B cell (primary cell): ENCODE data around the gene PHTF2. TPM values are rescaled to one million over a fixed set of nuclear protein-coding genes. Genes with fewer than 3 reads are reported as not detected.

Experiments used
- ATAC-seq: fragments of 200-7000 bp; cut with Tn5 transposase; one replicate; pipeline ENCODE4 v1.10.0; 2021; ENCODE audit warnings: low read depth, mild to moderate bottlenecking, moderate number of reproducible peaks, moderate library complexity
- CTCF ChIA-PET: fragments of 350-600 bp; sonication (Branson Sonifier 250); formaldehyde crosslinking; loops from one replicate; lab custom pipeline; 2021; ENCODE audit warnings: antibody characterized with exemption, inconsistent platforms; lab: Charles Lee
- POLR2A ChIA-PET: fragments of 350-600 bp; sonication (Branson Sonifier 250); formaldehyde crosslinking; loops from one replicate; lab custom pipeline; 2021; ENCODE audit warnings: antibody characterized with exemption; lab: Charles Lee
- DNase-seq: peaks from one replicate; pipeline ENCODE4 v3.0.0; 2013
- H2AFZ ChIP-seq: 2 replicates; pipeline ENCODE4 v1.6.1; 2012; ENCODE audit warnings: mild to moderate bottlenecking, low read depth, low read length; ENCODE audit not compliant: insufficient read depth, poor library complexity, severe bottlenecking
- H3K27ac ChIP-seq, 2 donors: 1 replicate in 1 of 2; 2 replicates in 1 of 2; pipeline ENCODE4 v1.5.1; 2012 to 2013; ENCODE audit warnings: low read length in 2 of 2, mild to moderate bottlenecking in 2 of 2, moderate library complexity in 1 of 2
- H3K27me3 ChIP-seq, 4 experiments: fragments of 200-600 bp in 1 of 4; sonication (generic) in 1 of 4; replicated peaks in 1 of 4; 1 replicate in 2 of 4; 2 replicates in 2 of 4; pipeline versions ENCODE4 v1.6.1 to v1.7.0; 2013 to 2016; ENCODE audit warnings: low read length in 3 of 4, mild to moderate bottlenecking in 2 of 4, mixed read lengths in 1 of 4, moderate library complexity in 1 of 4; ENCODE audit not compliant: insufficient read depth in 4 of 4, control insufficient read depth in 3 of 4; ENCODE audit errors: control extremely low read depth in 1 of 4
- H3K36me3 ChIP-seq, 2 experiments: replicated peaks in 1 of 2; 1 replicate in 1 of 2; 2 replicates in 1 of 2; pipeline versions ENCODE4 v1.6.1 to v1.7.1; 2013; ENCODE audit warnings: low read length in 1 of 2; ENCODE audit not compliant: insufficient read depth in 2 of 2, control insufficient read depth in 1 of 2; ENCODE audit errors: control extremely low read depth in 1 of 2, extremely low read depth in 1 of 2
- H3K4me1 ChIP-seq, 2 donors: fragments of 200-600 bp in 1 of 2; sonication (generic) in 1 of 2; 1 replicate in 1 of 2; 2 replicates in 1 of 2; pipeline versions ENCODE4 v1.5.1 to v1.6.1; 2013 to 2017; ENCODE audit warnings: low read length in 2 of 2; ENCODE audit not compliant: control insufficient read depth in 2 of 2, insufficient read depth in 2 of 2
- H3K4me2 ChIP-seq: replicated peaks from 2 replicates; pipeline ENCODE3; 2012; ENCODE audit warnings: mild to moderate bottlenecking, low read depth, low read length; ENCODE audit not compliant: poor library complexity, severe bottlenecking
- H3K4me3 ChIP-seq, 5 experiments: fragments of 200-600 bp in 1 of 5; sonication (generic) in 1 of 5; 1 replicate in 3 of 5; 2 replicates in 2 of 5; pipeline versions ENCODE4 v1.5.1 to v1.7.0; 2011 to 2016; ENCODE audit warnings: low read length in 4 of 5, mild to moderate bottlenecking in 4 of 5, low read depth in 2 of 5, control low read depth in 1 of 5, moderate library complexity in 1 of 5; ENCODE audit not compliant: insufficient read depth in 1 of 5; ENCODE audit errors: control extremely low read depth in 1 of 5, extremely low read depth in 1 of 5
- H3K79me2 ChIP-seq: fragments of 200-600 bp; sonication (generic); one replicate; pipeline ENCODE4 v1.6.0; 2016; ENCODE audit warnings: low read length; ENCODE audit not compliant: control insufficient read depth, insufficient read depth
- H3K9ac ChIP-seq: fragments of 200-600 bp; sonication (generic); 2 replicates; pipeline ENCODE4 v1.6.1; 2017; ENCODE audit warnings: mild to moderate bottlenecking, low read length, moderate library complexity
- H3K9me3 ChIP-seq, 3 donors: one replicate each; pipeline versions ENCODE4 v1.6.1 to v1.7.1; 2013; ENCODE audit warnings: low read length in 2 of 3; ENCODE audit not compliant: control insufficient read depth in 2 of 3, insufficient read depth in 1 of 3; ENCODE audit errors: control extremely low read depth in 1 of 3
- H4K20me1 ChIP-seq: 2 replicates; pipeline ENCODE4 v1.6.0; 2012; ENCODE audit warnings: mild to moderate bottlenecking, low read length; ENCODE audit not compliant: insufficient read depth, control insufficient read depth, poor library complexity, severe bottlenecking
- H3K27ac Mint-ChIP-seq: one replicate; pipeline ENCODE4 v1.8.0; 2021; ENCODE audit warnings: mixed read lengths
- H3K27me3 Mint-ChIP-seq: one replicate; pipeline ENCODE4 v1.8.0; 2021; ENCODE audit warnings: mixed read lengths
- H3K4me1 Mint-ChIP-seq: one replicate; pipeline ENCODE4 v1.8.0; 2021; ENCODE audit warnings: mixed read lengths
- H3K4me3 Mint-ChIP-seq: one replicate; pipeline ENCODE4 v1.8.0; 2021; ENCODE audit warnings: mixed read lengths
- H3K9me3 Mint-ChIP-seq: one replicate; pipeline ENCODE4 v1.8.0; 2022; ENCODE audit warnings: mixed read lengths; ENCODE audit not compliant: insufficient read depth
- EZH2 ChIP-seq: IDR thresholded peaks from 2 replicates; pipeline ENCODE4 v1.6.1; 2012; ENCODE audit warnings: borderline replicate concordance, low read depth, mild to moderate bottlenecking, moderate library complexity, low read length; ENCODE audit not compliant: insufficient read depth, poor library complexity, severe bottlenecking
- WGBS: methylation state at CpG from one replicate; pipeline ENCODE4 v1.1.5; 2013; ENCODE audit warnings: missing lambda C conversion rate; ENCODE audit not compliant: insufficient coverage; 5-methylcytosine and 5-hydroxymethylcytosine counted together
- intact Hi-C: fragments of 100-400 bp; cut with micrococcal nuclease; formaldehyde crosslinking; loops from one replicate; pipeline ENCODE4 v1.10.0; 2022
- polyA plus RNA-seq: library from polyadenylated mRNA; depleted of rRNA; stranded (reverse); fragments of >200 nt; gene quantifications from 2 replicates; pipeline ENCODE4 v1.2.3, GENCODE V29; 2012
- total RNA-seq, 2 donors: library from RNA; stranded (reverse); fragments of 120-200 nt in 1 of 2; gene quantifications; 1 replicate in 1 of 2; 2 replicates in 1 of 2; pipeline versions ENCODE4 v1.2.3 to v1.2.4, GENCODE V29; 2013 to 2022
- TF ChIP-seq, protein P1 (sequence below): fragments of 200-600 bp; IDR thresholded peaks from one replicate; pipeline ENCODE4 v1.8.0; 2022; ENCODE audit warnings: antibody characterized with exemption, mild to moderate bottlenecking

PHTF2 gene
- total and polyA plus RNA-seq, 2 donors (not counting 1 experiment from before 2014, with no cell fraction given): 35.3 to 44.8 TPM

- Mint-ChIP-seq H3K4me3 (peak overlapping the region; percentile 70), H3K27ac (peak overlapping the region; percentile 84), H3K27me3 (no peaks in the 10 kb centered on the region), H3K9me3 (peaks cover 11% of the 10 kb centered on the region), H3K4me1 (peaks cover 70% of the 10 kb centered on the region)
- peaks cover 4 to 19% (median 6%) of the 10 kb centered on the region in 3 donors for H3K9me3 ChIP-seq
- H3K36me3 ChIP-seq: no peaks in the 10 kb centered on the region
- ChIA-PET POLR2A (interaction anchor here (0.6 to 1.5 kb wide), 2 partner anchors 22 to 35 kb away, joined by 3 to 5 read pairs; no protein-coding TSS in a partner anchor), CTCF (interaction anchor here (0.7 to 1.6 kb wide), 5 partner anchors 11 to 149 kb away, joined by 3 to 4 read pairs (median 3); no protein-coding TSS in a partner anchor)
- no CpG with 5 or more reads among the region's 2 CpGs for WGBS
- ATAC-seq (no peak), DNase-seq (peak; percentile 16)
- no peak overlapping the region for H3K4me3 ChIP-seq
- H4K20me1 ChIP-seq: no peaks in the 10 kb centered on the region
- peak overlapping the region; percentile 58 for H3K4me2 ChIP-seq
- intact Hi-C loops: loop anchor here (1.0 to 5.0 kb wide), 3 partner anchors 11 to 35 kb away; no protein-coding TSS in a partner anchor
- H3K27ac ChIP-seq: peak overlapping the region; percentile 14 to 87
- TF ChIP-seq, protein P1, sequence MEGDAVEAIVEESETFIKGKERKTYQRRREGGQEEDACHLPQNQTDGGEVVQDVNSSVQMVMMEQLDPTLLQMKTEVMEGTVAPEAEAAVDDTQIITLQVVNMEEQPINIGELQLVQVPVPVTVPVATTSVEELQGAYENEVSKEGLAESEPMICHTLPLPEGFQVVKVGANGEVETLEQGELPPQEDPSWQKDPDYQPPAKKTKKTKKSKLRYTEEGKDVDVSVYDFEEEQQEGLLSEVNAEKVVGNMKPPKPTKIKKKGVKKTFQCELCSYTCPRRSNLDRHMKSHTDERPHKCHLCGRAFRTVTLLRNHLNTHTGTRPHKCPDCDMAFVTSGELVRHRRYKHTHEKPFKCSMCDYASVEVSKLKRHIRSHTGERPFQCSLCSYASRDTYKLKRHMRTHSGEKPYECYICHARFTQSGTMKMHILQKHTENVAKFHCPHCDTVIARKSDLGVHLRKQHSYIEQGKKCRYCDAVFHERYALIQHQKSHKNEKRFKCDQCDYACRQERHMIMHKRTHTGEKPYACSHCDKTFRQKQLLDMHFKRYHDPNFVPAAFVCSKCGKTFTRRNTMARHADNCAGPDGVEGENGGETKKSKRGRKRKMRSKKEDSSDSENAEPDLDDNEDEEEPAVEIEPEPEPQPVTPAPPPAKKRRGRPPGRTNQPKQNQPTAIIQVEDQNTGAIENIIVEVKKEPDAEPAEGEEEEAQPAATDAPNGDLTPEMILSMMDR: no peak
- TF ChIP-seq EZH2: no peak
- peaks cover 94% of the 10 kb centered on the region for H3K79me2 ChIP-seq
- peaks cover 36 to 52% of the 10 kb centered on the region in 2 donors for H3K4me1 ChIP-seq
- H3K9ac ChIP-seq: peak overlapping the region; percentile 42
- no peak overlapping the region for H2AFZ ChIP-seq
- H3K27me3 ChIP-seq: no peaks in the 10 kb centered on the region
Observed at GRCh38 chr7:77802557-77803405, 4.2 kb downstream of the PHTF2 start.

- intact Hi-C loops: no loop called here
- Histone ChIP-seq H3K27ac (no peak overlapping the region), H2AFZ (no peak overlapping the region), H3K79me2 (peaks cover 100% of the 10 kb centered on the region), H3K4me2 (no peak overlapping the region), H3K36me3 (no peaks in the 10 kb centered on the region), H3K9me3 (peaks cover 10 to 28% (median 10%) of the 10 kb centered on the region in 3 donors), H3K4me3 (no peak overlapping the region), H3K4me1 (peaks cover 22 to 37% of the 10 kb centered on the region in 2 donors), H4K20me1 (no peaks in the 10 kb centered on the region), H3K9ac (no peak overlapping the region), H3K27me3 (no peaks in the 10 kb centered on the region)
- H3K9me3 Mint-ChIP-seq: peaks cover 15% of the 10 kb centered on the region
- ATAC-seq (no peak), DNase-seq (no peak)
- no peaks in the 10 kb centered on the region for H3K27me3 Mint-ChIP-seq
- H3K4me3 Mint-ChIP-seq: no peak overlapping the region
- H3K27ac Mint-ChIP-seq: peak overlapping the region; percentile 26
- CTCF ChIA-PET: no interaction called here
- POLR2A ChIA-PET: no interaction called here
- no CpG with 5 or more reads among the region's 2 CpGs for WGBS
- H3K4me1 Mint-ChIP-seq: peaks cover 55% of the 10 kb centered on the region
- TF ChIP-seq, protein P1: no peak
- no peak for TF ChIP-seq EZH2
Observed at GRCh38 chr7:77806425-77806824, 7.9 kb downstream of the PHTF2 start.
